ENCODE data around the gene NT5C2. TPM values are rescaled to one million over a fixed set of nuclear protein-coding genes. Genes with fewer than 3 reads are reported as not detected.

Gene NT5C2
- total and polyA plus RNA-seq, 2 donors (not counting 3 experiments of a cell fraction or from before 2014, with no cell fraction given) = 47.2 to 69.9 TPM

DNA sequence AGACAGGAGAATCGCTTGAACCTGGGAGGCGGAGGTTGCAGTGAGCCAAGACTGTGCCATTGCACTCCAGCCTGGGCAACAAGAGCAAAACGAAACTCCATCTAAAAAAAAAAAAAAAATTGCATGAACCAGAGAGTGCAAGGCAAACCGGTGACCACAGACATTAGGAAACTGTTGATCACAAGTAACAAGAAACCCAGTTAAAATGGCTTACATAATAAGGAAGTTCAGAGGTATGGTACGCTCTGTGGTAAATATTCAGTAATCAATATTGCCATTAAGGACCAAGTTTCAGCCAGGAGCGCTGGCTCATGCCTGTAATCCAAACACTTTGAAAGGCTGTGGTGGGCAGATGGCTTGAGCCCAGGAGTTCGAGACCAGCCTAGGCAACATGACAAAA, 9.2 kb upstream of the NT5C2 start:
- Histone ChIP-seq H2AFZ (ENCODE audit: low read depth, low read length) (no peak overlapping the region), H3K4me3 (replicated peaks in 1 of 3; ENCODE audit: insufficient read depth in 1 of 3, low read depth in 1 of 3, low read length in 3 of 3) (no peak overlapping the region), H3K4me2 (ENCODE audit: insufficient read depth, low read length) (no peak overlapping the region), H3K79me2 (ENCODE audit: control insufficient read depth, insufficient read depth, low read length) (no peaks in the 10 kb centered on the region), H3K4me1 (ENCODE audit: control insufficient read depth, extremely low read depth, insufficient read depth, low read length) (peaks cover 4% of the 10 kb centered on the region), H4K20me1 (replicated peaks; ENCODE audit: control insufficient read depth, extremely low read depth, insufficient read depth, low read length) (no peaks in the 10 kb centered on the region), H3K27me3 (ENCODE audit: control insufficient read depth in 2 of 2, insufficient read depth in 2 of 2, low read length in 2 of 2) (no peaks in the 10 kb centered on the region), H3K9me3 (replicated peaks; ENCODE audit: control insufficient read depth, insufficient read depth, low read length) (no peaks in the 10 kb centered on the region), H3K36me3 (ENCODE audit: control insufficient read depth in 2 of 2, extremely low read depth in 1 of 2, insufficient read depth in 2 of 2, low read length in 2 of 2) (no peaks in the 10 kb centered on the region), H3K27ac (ENCODE audit: insufficient read depth, low read depth, low read length) (no peak overlapping the region), H3K9me1 (replicated peaks; ENCODE audit: control insufficient read depth, extremely low read depth, insufficient read depth, low read length) (no peaks in the 10 kb centered on the region), H3K9ac (replicated peaks; ENCODE audit: extremely low read depth, insufficient read depth, low read length) (no peak overlapping the region)
- dilution Hi-C loops (cut with MboI; ENCODE audit: extremely low pct_ligation_motif_present, low sequenced_read_pairs) = no loop called here
- ChIA-PET POLR2A (no interaction called here), CTCF (no interaction called here)
- no peak for FAIRE-seq
- TF ChIP-seq POLR2AphosphoS5 (IDR thresholded peaks at IDR 0.05; ENCODE audit: insufficient read depth, low read depth, low read length) (no peak), EZH2 (IDR thresholded peaks at IDR 0.05; ENCODE audit: borderline replicate concordance, low read depth, low read length, severe bottlenecking) (no peak), GATA2 (IDR thresholded peaks at IDR 0.05; ENCODE audit: insufficient read depth, insufficient read length, low read depth, low read length) (no peak), POLR2A (IDR thresholded peaks at IDR 0.05; ENCODE audit: low read depth, low read length) (no peak), FOS (IDR thresholded peaks at IDR 0.05; ENCODE audit: borderline replicate concordance, insufficient read depth, low read length) (no peak), MYC (IDR thresholded peaks at IDR 0.05; ENCODE audit: low read depth, low read length) (no peak), JUN (IDR thresholded peaks at IDR 0.05; ENCODE audit: borderline replicate concordance, insufficient read depth, insufficient read length, low read depth) (no peak)
- TF ChIP-seq, protein P1, sequence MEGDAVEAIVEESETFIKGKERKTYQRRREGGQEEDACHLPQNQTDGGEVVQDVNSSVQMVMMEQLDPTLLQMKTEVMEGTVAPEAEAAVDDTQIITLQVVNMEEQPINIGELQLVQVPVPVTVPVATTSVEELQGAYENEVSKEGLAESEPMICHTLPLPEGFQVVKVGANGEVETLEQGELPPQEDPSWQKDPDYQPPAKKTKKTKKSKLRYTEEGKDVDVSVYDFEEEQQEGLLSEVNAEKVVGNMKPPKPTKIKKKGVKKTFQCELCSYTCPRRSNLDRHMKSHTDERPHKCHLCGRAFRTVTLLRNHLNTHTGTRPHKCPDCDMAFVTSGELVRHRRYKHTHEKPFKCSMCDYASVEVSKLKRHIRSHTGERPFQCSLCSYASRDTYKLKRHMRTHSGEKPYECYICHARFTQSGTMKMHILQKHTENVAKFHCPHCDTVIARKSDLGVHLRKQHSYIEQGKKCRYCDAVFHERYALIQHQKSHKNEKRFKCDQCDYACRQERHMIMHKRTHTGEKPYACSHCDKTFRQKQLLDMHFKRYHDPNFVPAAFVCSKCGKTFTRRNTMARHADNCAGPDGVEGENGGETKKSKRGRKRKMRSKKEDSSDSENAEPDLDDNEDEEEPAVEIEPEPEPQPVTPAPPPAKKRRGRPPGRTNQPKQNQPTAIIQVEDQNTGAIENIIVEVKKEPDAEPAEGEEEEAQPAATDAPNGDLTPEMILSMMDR (IDR thresholded peaks at IDR 0.05; ENCODE audit: extremely low read depth in 1 of 2, insufficient read depth in 1 of 2, low read depth in 1 of 2, low read length in 2 of 2) = no peak
- no peak for DNase-seq (ENCODE audit: low read depth, low spot score)
- intact Hi-C loops (cut with micrococcal nuclease) = no loop called here
- no TSS peak for BruUV-seq (replicated peaks)

Measured in endothelial cell of umbilical vein (primary cell).